H1 (cell line): Measurements from ENCODE around the gene YEATS4. TPM values are rescaled to one million over a fixed set of nuclear protein-coding genes. Genes with fewer than 3 reads are reported as not detected.

Source experiments
- CTCF ChIA-PET: fragments of 300-600 bp; sonication (Branson Sonifier 250); formaldehyde crosslinking; loops from one replicate; lab custom pipeline; 2021; ENCODE audit not compliant: partially characterized antibody; lab: Charles Lee
- POLR2A ChIA-PET: fragments of 300-600 bp; sonication (Branson Sonifier 250); formaldehyde crosslinking; loops from one replicate; lab custom pipeline; 2021; ENCODE audit warnings: inconsistent platforms; ENCODE audit not compliant: partially characterized antibody; lab: Charles Lee
- DNase-seq, 2 experiments: peaks; one replicate each; pipeline versions ENCODE4 v3.0.0 to v3.0.0-alpha.2; 2010 to 2022; ENCODE audit warnings: low spot score in 2 of 2, low read depth in 1 of 2, mixed read lengths in 1 of 2
- FAIRE-seq: peaks from 2 replicates; lab custom pipeline; 2011; peaks lifted over from hg19 to GRCh38; lab: Jason Lieb, UNC
- H2AFZ ChIP-seq: 2 replicates; pipeline ENCODE4 v1.8.1; 2012; ENCODE audit warnings: low read length, inconsistent platforms
- H2AK5ac ChIP-seq: 2 replicates; pipeline ENCODE4 v1.6.1; 2013; ENCODE audit warnings: low read depth, low read length
- H2BK120ac ChIP-seq: replicated peaks from 2 replicates; pipeline ENCODE3; 2013; ENCODE audit warnings: low read depth, low read length, inconsistent platforms
- H2BK12ac ChIP-seq: 2 replicates; pipeline ENCODE4 v1.6.1; 2013; ENCODE audit warnings: low read depth, low read length
- H2BK15ac ChIP-seq: 2 replicates; pipeline ENCODE4 v1.6.1; 2013; ENCODE audit warnings: low read length
- H2BK20ac ChIP-seq: 2 replicates; pipeline ENCODE4 v1.6.1; 2013; ENCODE audit warnings: low read length
- H2BK5ac ChIP-seq: 2 replicates; pipeline ENCODE4 v1.6.1; 2013; ENCODE audit warnings: low read depth, low read length
- H3K14ac ChIP-seq: 2 replicates; pipeline ENCODE4 v1.6.1; 2013; ENCODE audit warnings: inconsistent platforms; ENCODE audit not compliant: insufficient read length
- H3K18ac ChIP-seq: 2 replicates; pipeline ENCODE4 v1.6.1; 2013; ENCODE audit warnings: low read length; ENCODE audit errors: extremely low read depth
- H3K23ac ChIP-seq: 2 replicates; pipeline ENCODE4 v1.6.1; 2013; ENCODE audit warnings: inconsistent platforms; ENCODE audit not compliant: insufficient read length
- H3K23me2 ChIP-seq: 2 replicates; pipeline ENCODE4 v1.6.1; 2013; ENCODE audit warnings: low read depth, low read length
- H3K27ac ChIP-seq: 2 replicates; pipeline ENCODE4 v1.6.1; 2011; ENCODE audit warnings: low read depth, low read length, inconsistent platforms
- H3K27me3 ChIP-seq, 4 experiments: replicated peaks in 1 of 4; 1 replicate in 1 of 4; 2 replicates in 3 of 4; pipeline versions ENCODE4 v1.6.1 to v1.8.1; 2011 to 2013; ENCODE audit warnings: low read length in 3 of 4, mild to moderate bottlenecking in 3 of 4, inconsistent platforms in 2 of 4, mixed read lengths in 2 of 4, moderate library complexity in 1 of 4; ENCODE audit not compliant: control insufficient read depth in 3 of 4, insufficient read depth in 3 of 4; ENCODE audit errors: extremely low read depth in 1 of 4
- H3K36me3 ChIP-seq, 4 experiments: 2 replicates each; pipeline versions ENCODE4 v1.6.1 to v1.8.1; 2011 to 2013; ENCODE audit warnings: mild to moderate bottlenecking in 4 of 4, low read length in 3 of 4, moderate library complexity in 2 of 4, control low read depth in 1 of 4, inconsistent platforms in 1 of 4; ENCODE audit not compliant: insufficient read depth in 4 of 4, control insufficient read depth in 2 of 4
- H3K4ac ChIP-seq: replicated peaks from 2 replicates; pipeline ENCODE3; 2013; ENCODE audit warnings: low read length, low read depth, mixed read lengths, inconsistent platforms; ENCODE audit not compliant: insufficient read length
- H3K4me1 ChIP-seq, 4 experiments: replicated peaks in 1 of 4; 1 replicate in 1 of 4; 2 replicates in 3 of 4; pipeline versions ENCODE4 v1.6.1 to v1.8.1; 2011 to 2013; ENCODE audit warnings: low read length in 3 of 4, inconsistent platforms in 2 of 4, mixed read lengths in 1 of 4; ENCODE audit not compliant: insufficient read depth in 4 of 4, control insufficient read depth in 3 of 4
- H3K4me2 ChIP-seq, 2 experiments: 2 replicates each; pipeline versions ENCODE4 v1.6.1 to v1.8.1; 2011 to 2013; ENCODE audit warnings: low read depth in 2 of 2, low read length in 2 of 2, control low read depth in 1 of 2, inconsistent platforms in 1 of 2, mild to moderate bottlenecking in 1 of 2; ENCODE audit not compliant: insufficient read depth in 1 of 2
- H3K4me3 ChIP-seq, 4 experiments: fragments of 200-600, 300-600 bp in 1 of 4; sonication (generic), shearing (Covaris generic), sonication (Bioruptor Twin) in 1 of 4; 2 replicates each; pipeline versions ENCODE4 v1.5.1 to v1.8.1; 2011 to 2016; ENCODE audit warnings: low read length in 4 of 4, low read depth in 3 of 4, control low read depth in 2 of 4, inconsistent platforms in 2 of 4, mild to moderate bottlenecking in 2 of 4, mixed read lengths in 1 of 4, moderate library complexity in 1 of 4; ENCODE audit not compliant: insufficient read depth in 2 of 4; ENCODE audit errors: extremely low read depth in 1 of 4
- H3K56ac ChIP-seq: replicated peaks from 2 replicates; pipeline ENCODE3; 2013; ENCODE audit warnings: low read depth, mild to moderate bottlenecking, mixed read lengths, low read length, inconsistent platforms; ENCODE audit not compliant: insufficient read length
- H3K79me1 ChIP-seq: 2 replicates; pipeline ENCODE4 v1.6.1; 2013; ENCODE audit warnings: low read depth, low read length, control low read depth
- H3K79me2 ChIP-seq, 2 experiments: 2 replicates each; pipeline versions ENCODE4 v1.6.1 to v1.8.1; 2012 to 2013; ENCODE audit warnings: low read length in 2 of 2, mild to moderate bottlenecking in 2 of 2, inconsistent platforms in 1 of 2; ENCODE audit not compliant: insufficient read depth in 2 of 2, control insufficient read depth in 1 of 2
- H3K9ac ChIP-seq, 4 experiments: replicated peaks in 1 of 4; 1 replicate in 1 of 4; 2 replicates in 3 of 4; pipeline versions ENCODE4 v1.6.1 to v1.8.1; 2011 to 2013; ENCODE audit warnings: low read depth in 3 of 4, low read length in 3 of 4, control low read depth in 2 of 4, mild to moderate bottlenecking in 2 of 4, moderate library complexity in 2 of 4, inconsistent platforms in 1 of 4; ENCODE audit errors: extremely low read depth in 1 of 4
- H3K9me3 ChIP-seq, 2 experiments: 2 replicates each; pipeline versions ENCODE4 v1.6.1 to v1.8.1; 2012 to 2013; ENCODE audit warnings: mild to moderate bottlenecking in 2 of 2, moderate library complexity in 2 of 2, control low read depth in 1 of 2, inconsistent platforms in 1 of 2, low read depth in 1 of 2, low read length in 1 of 2, mixed read lengths in 1 of 2; ENCODE audit not compliant: insufficient read depth in 2 of 2
- H4K20me1 ChIP-seq, 2 experiments: replicated peaks in 1 of 2; 2 replicates each; pipeline versions ENCODE3 to v1.8.1; 2011 to 2013; ENCODE audit warnings: inconsistent platforms in 2 of 2, low read length in 2 of 2, mild to moderate bottlenecking in 1 of 2; ENCODE audit not compliant: insufficient read depth in 2 of 2, control insufficient read depth in 1 of 2
- H4K5ac ChIP-seq: 2 replicates; pipeline ENCODE4 v1.6.1; 2013; ENCODE audit warnings: low read length, low read depth, mixed read lengths, inconsistent platforms; ENCODE audit not compliant: insufficient read length
- H4K8ac ChIP-seq: 2 replicates; pipeline ENCODE4 v1.8.0; 2013; ENCODE audit warnings: mild to moderate bottlenecking, moderate library complexity, low read length, inconsistent platforms; ENCODE audit not compliant: insufficient read depth; ENCODE audit errors: extremely low read depth
- H4K91ac ChIP-seq: replicated peaks from 2 replicates; pipeline ENCODE3; 2013; ENCODE audit warnings: low read length, mixed read lengths, inconsistent platforms; ENCODE audit not compliant: insufficient read length
- BACH1 ChIP-seq: IDR thresholded peaks from 2 replicates; pipeline ENCODE4 v1.6.1; 2012; ENCODE audit warnings: low read length, improper control_type of control experiment
- BRCA1 ChIP-seq: IDR thresholded peaks from 2 replicates; pipeline ENCODE4 v1.6.1; 2012; ENCODE audit warnings: low read depth, low read length, improper control_type of control experiment
- CBX5 ChIP-seq: fragments of 300-800, 300-1000 bp; sonication (generic); IDR thresholded peaks from 2 replicates; pipeline ENCODE4 v1.7.1; 2016; ENCODE audit warnings: antibody characterized with exemption, low read length, low read depth
- CBX8 ChIP-seq: fragments of 300-800, 300-1000 bp; sonication (generic); IDR thresholded peaks from 2 replicates; pipeline ENCODE4 v1.7.1; 2016; ENCODE audit warnings: low read depth, low read length, borderline replicate concordance
- CHD2 ChIP-seq: IDR thresholded peaks from 2 replicates; pipeline ENCODE4 v1.6.1; 2012; ENCODE audit warnings: low read length, improper control_type of control experiment
- E2F6 ChIP-seq: IDR thresholded peaks from 2 replicates; pipeline ENCODE4 v1.6.1; 2012; ENCODE audit warnings: inconsistent platforms
- EZH2 ChIP-seq: fragments of 200-600 bp; sonication (generic); IDR thresholded peaks from 2 replicates; pipeline ENCODE4 v1.7.1; 2012; ENCODE audit warnings: low read depth, mild to moderate bottlenecking, moderate library complexity, low read length, inconsistent platforms; ENCODE audit not compliant: severe bottlenecking
- GTF2F1 ChIP-seq: IDR thresholded peaks from 2 replicates; pipeline ENCODE4 v1.6.1; 2012; ENCODE audit warnings: low read depth, low read length, improper control_type of control experiment, borderline replicate concordance
- NRF1 ChIP-seq: IDR thresholded peaks from 2 replicates; pipeline ENCODE4 v1.6.1; 2011; ENCODE audit warnings: mild to moderate bottlenecking, low read depth, low read length, improper control_type of control experiment
- POU5F1 ChIP-seq: IDR thresholded peaks from 2 replicates; pipeline ENCODE4 v1.6.1; 2011; ENCODE audit warnings: low read depth, mild to moderate bottlenecking, low read length, moderate library complexity
- SAP30 ChIP-seq: fragments of 300-600 bp; sonication (generic); IDR thresholded peaks from 2 replicates; pipeline ENCODE4 v1.7.1; 2012; ENCODE audit warnings: low read length, moderate library complexity, mild to moderate bottlenecking, inconsistent platforms; ENCODE audit not compliant: insufficient read depth, insufficient replicate concordance
- SP2 ChIP-seq: IDR thresholded peaks from 2 replicates; pipeline ENCODE4 v1.6.1; 2012; ENCODE audit warnings: mild to moderate bottlenecking, low read length, inconsistent platforms
- SUZ12 ChIP-seq: fragments of 200-600 bp; sonication (generic); IDR thresholded peaks from 2 replicates; pipeline ENCODE4 v1.6.1; 2012; ENCODE audit warnings: mild to moderate bottlenecking, inconsistent platforms, low read length, moderate library complexity, mixed read lengths
- TAF7 ChIP-seq: optimal IDR thresholded peaks from 2 replicates; pipeline ENCODE3; 2011; ENCODE audit warnings: low read depth, mild to moderate bottlenecking, inconsistent platforms, low read length, moderate library complexity, borderline replicate concordance
- WGBS, 2 experiments: shearing (Covaris generic) in 1 of 2; methylation state at CpG; one replicate each; pipeline versions ENCODE4 v1.1.6 to v1.1.7; 2013 to 2015; ENCODE audit warnings: low lambda C conversion rate in 2 of 2, mixed read lengths in 2 of 2, inconsistent platforms in 1 of 2, low coverage in 1 of 2, missing lambda C conversion rate in 1 of 2; ENCODE audit not compliant: insufficient replicate concordance in 2 of 2, insufficient coverage in 1 of 2, insufficient read length in 1 of 2; ENCODE audit errors: extremely low coverage in 1 of 2, missing lambda C conversion rate in 1 of 2; 5-methylcytosine and 5-hydroxymethylcytosine counted together
- polyA plus RNA-seq, 7 experiments: library from polyadenylated mRNA; depleted of rRNA in 3 of 7; stranded (reverse) in 5 of 7; unstranded in 2 of 7; fragments of >200 nt in 5 of 7; fragments of 200-250 nt in 2 of 7; gene quantifications; 1 replicate in 5 of 7; 2 replicates in 1 of 7; 4 replicates in 1 of 7; pipeline versions ENCODE4 v1.2.1 to v1.2.3, GENCODE V29; 2011 to 2013; ENCODE audit warnings: missing spikeins in 2 of 7, mixed read lengths in 2 of 7
- total RNA-seq: library from RNA; stranded (reverse); fragmentation: NEBNext Ultra II Directional; extraction: Animal tissue kit (Norgen Biotek cat#: 25700); gene quantifications from 2 replicates; pipeline ENCODE4 v1.2.1, GENCODE V29; 2021

The YEATS4 gene
- total and polyA plus RNA-seq, 2 of the 8 experiments (the other 6 are each of a cell fraction or from before 2014, with no cell fraction given): 25.7 to 32.5 TPM

- CTCF ChIA-PET: interaction anchor here (0.8 to 3.6 kb wide), 5 partner anchors 15 to 182 kb away, joined by 3 to 23 read pairs (median 3); no protein-coding TSS in a partner anchor
- FAIRE-seq (no peak), DNase-seq (no peak)
Observed at GRCh38 chr12:69388371-69388770, 28.8 kb downstream of the YEATS4 start.

More at GRCh38 chr12:69388371-69388770, 28.8 kb downstream of the YEATS4 start:
- POLR2A ChIA-PET: interaction anchor here (0.6 kb wide), 1 partner anchor 76 kb away, joined by 3 read pairs; no protein-coding TSS in a partner anchor
- 95% methylated on average over 1 of the region's 1 CpG; no CpG with 5 or more reads in 1 of the 2 experiments for WGBS, 2 experiments
- no peak overlapping the region for H3K27ac ChIP-seq
- no peaks in the 10 kb centered on the region for H4K20me1 ChIP-seq
- no peak overlapping the region for H3K23ac ChIP-seq
- no peak for TF ChIP-seq TAF7
- TF ChIP-seq BRCA1: no peak
- TF ChIP-seq BACH1: no peak
- TF ChIP-seq SAP30: no peak
- TF ChIP-seq CBX8: no peak
- TF ChIP-seq E2F6: no peak
- no peak for TF ChIP-seq NRF1
- TF ChIP-seq POU5F1: no peak
- TF ChIP-seq CHD2: no peak
- TF ChIP-seq SP2: no peak
- no peak for TF ChIP-seq EZH2
- TF ChIP-seq CBX5: no peak
- TF ChIP-seq SUZ12: no peak
- TF ChIP-seq GTF2F1: no peak
- no peaks in the 10 kb centered on the region for H3K4me1 ChIP-seq
- H2BK120ac ChIP-seq: no peak overlapping the region
- H3K9ac ChIP-seq: no peak overlapping the region
- no peak overlapping the region for H3K4ac ChIP-seq
- H2AK5ac ChIP-seq: no peak overlapping the region
- H2BK15ac ChIP-seq: no peak overlapping the region
- no peaks in the 10 kb centered on the region for H3K23me2 ChIP-seq
- H2AFZ ChIP-seq: no peak overlapping the region
- no peak overlapping the region for H2BK5ac ChIP-seq
- H3K79me1 ChIP-seq: no peaks in the 10 kb centered on the region
- H3K18ac ChIP-seq: no peak overlapping the region
- H3K4me2 ChIP-seq: no peak overlapping the region
- H3K27me3 ChIP-seq: peaks cover 0 to 1% (median 0%) of the 10 kb centered on the region in 4 experiments; a peak in 1 of 7 replicates
- H2BK12ac ChIP-seq: no peak overlapping the region
- H3K4me3 ChIP-seq: no peak overlapping the region
- no peak overlapping the region for H4K91ac ChIP-seq
- peaks cover 0 to 14% (median 3%) of the 10 kb centered on the region in 4 experiments; a peak in 3 of 8 replicates for H3K36me3 ChIP-seq
- H3K9me3 ChIP-seq: no peaks in the 10 kb centered on the region
- no peak overlapping the region for H3K56ac ChIP-seq
- H2BK20ac ChIP-seq: no peak overlapping the region
- H3K79me2 ChIP-seq: no peaks in the 10 kb centered on the region
- H3K14ac ChIP-seq: no peak overlapping the region
- H4K8ac ChIP-seq: no peak overlapping the region
- no peak overlapping the region for H4K5ac ChIP-seq
